NCI-H1048 (cell line): ENCODE measurements around the gene LRRC73.
"Not testable (repeated sequence)": the region's sequence is repeated elsewhere in the genome, so short reads cannot be mapped to it uniquely, and the experiment has no call there.

ENCODE experiments used
- DNase-seq: peaks from one replicate; lab custom pipeline; 2025; lab: John Stamatoyannopoulos, UW

The LRRC73 gene

DNA sequence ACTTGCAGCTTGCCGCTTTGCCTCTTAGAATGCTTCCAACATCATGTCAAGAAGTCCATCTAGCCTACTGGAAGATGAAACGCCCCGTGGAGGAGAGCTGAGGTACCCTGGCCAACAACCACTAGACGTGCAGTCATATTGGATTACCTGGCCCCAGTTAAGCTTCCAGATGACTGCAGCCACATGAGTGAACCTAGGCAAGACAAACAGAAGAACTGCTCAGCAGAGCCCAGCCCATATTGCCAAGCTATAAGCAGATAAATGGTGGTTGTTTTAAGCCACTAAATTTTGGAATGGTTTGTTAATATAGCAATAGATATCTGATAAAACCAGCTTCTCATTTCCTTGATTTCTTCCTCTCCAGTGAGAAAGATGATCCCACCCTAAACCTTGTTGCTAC lies 50.1 kb downstream of the LRRC73 start:
- no peak for DNase-seq

DNA sequence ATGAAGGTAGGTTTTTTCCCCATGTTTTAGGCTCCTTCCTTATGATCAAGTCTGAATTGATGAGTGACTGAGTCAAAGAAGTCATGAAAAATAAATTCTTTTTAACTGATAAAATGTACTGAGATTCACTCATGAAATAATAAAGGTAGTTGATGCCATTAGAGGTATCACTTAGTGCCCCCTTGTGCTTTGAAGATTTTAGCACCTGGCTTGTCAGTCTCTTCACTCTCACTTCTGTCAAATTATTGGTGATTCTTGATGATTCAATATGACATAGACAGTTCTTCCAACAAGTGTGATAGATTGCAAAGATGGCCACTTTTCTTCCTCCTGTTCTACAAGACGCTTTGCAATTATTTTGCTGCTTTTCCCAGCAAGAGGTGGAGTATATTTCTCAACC lies 50.6 kb downstream of the LRRC73 start:
- DNase-seq = no peak

GRCh38 chr6:43458154-43458553 lies 52.0 kb downstream of the LRRC73 start:
- not testable (repeated sequence) for DNase-seq

DNA sequence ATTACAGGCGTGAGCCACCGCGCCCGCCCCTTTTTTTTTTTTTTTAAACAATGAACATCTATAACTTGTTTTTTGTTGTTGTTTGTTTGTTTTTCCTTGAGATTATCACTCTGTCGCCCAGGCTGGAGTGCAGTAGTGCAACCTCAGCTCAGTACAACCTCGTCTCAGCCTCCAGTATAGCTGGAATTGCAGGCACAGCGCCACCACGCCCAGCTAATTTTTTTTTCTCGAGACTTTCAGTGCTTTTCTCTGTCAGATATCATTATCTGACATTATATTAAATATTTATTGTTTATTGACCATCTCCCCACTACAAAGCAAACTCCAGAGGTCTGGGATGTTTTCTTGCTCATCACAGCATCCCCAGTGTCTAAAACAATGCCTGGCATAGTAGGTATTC lies 52.5 kb downstream of the LRRC73 start:
- DNase-seq = no peak
